ENCODE data around the gene LINGO4. TPM values are rescaled to one million over a fixed set of nuclear protein-coding genes. Genes with fewer than 3 reads are reported as not detected.

Gene LINGO4
- total RNA-seq, result not detected

- H3K9me3 Mint-ChIP-seq, result no peaks in the 10 kb centered on the region
- ATAC-seq (no peak), DNase-seq (no peak)
- CTCF ChIA-PET, result no interaction called here
- H3K27ac Mint-ChIP-seq, result no peak within 1 kb of the TSS
- TF ChIP-seq CTCF (IDR thresholded peaks at IDR 0.05), result no peak
- no peaks in the 10 kb centered on the region for H3K27me3 Mint-ChIP-seq
- H3K4me1 Mint-ChIP-seq (ENCODE audit: low read depth), result peaks cover 6% of the 10 kb centered on the region
- POLR2A ChIA-PET, result no interaction called here
- intact Hi-C loops (cut with micrococcal nuclease), result no loop called here
- H3K4me3 Mint-ChIP-seq, result no peak within 1 kb of the TSS
- H3K36me3 Mint-ChIP-seq (ENCODE audit: low read depth), result no peaks in the 10 kb centered on the region
Measured at GRCh38 chr1:151805066-151805820, at the start of gene LINGO4. Gene LINGO4, minus strand, starts transcription at chr1:151805419. Its CDS starts 2,715 bp downstream, at chr1:151802704.

GRCh38 chr1:151854658-151855057, 49.4 kb upstream of the LINGO4 start:
- no peak for ATAC-seq
- no peak for TF ChIP-seq CTCF (IDR thresholded peaks at IDR 0.05)
- ChIA-PET CTCF (no interaction called here), POLR2A (no interaction called here)
- Mint-ChIP-seq H3K27me3 (no peaks in the 10 kb centered on the region), H3K27ac (no peak overlapping the region), H3K9me3 (no peaks in the 10 kb centered on the region), H3K36me3 (ENCODE audit: low read depth) (no peaks in the 10 kb centered on the region), H3K4me1 (ENCODE audit: low read depth) (peaks cover under 1% of the 10 kb centered on the region), H3K4me3 (no peak overlapping the region)
- intact Hi-C loops (cut with micrococcal nuclease), result no loop called here
- DNase-seq, result no peak

GRCh38 chr1:151853411-151853943, 48.3 kb upstream of the LINGO4 start, which contains the start of gene THEM5:
Gene THEM5, minus strand, starts transcription at chr1:151853712. Its CDS starts 147 bp downstream, at chr1:151853565.
- intact Hi-C loops (cut with micrococcal nuclease), result no loop called here
- ChIA-PET POLR2A (no interaction called here), CTCF (interaction anchor here (1.0 kb wide), 1 partner anchor 260 kb away, joined by 3 read pairs; no protein-coding TSS in a partner anchor)
- no peaks in the 10 kb centered on the region for H3K27me3 Mint-ChIP-seq
- ATAC-seq, result no peak
- H3K36me3 Mint-ChIP-seq (ENCODE audit: low read depth), result peaks cover 5% of the 10 kb centered on the region
- H3K27ac Mint-ChIP-seq, result no peak within 1 kb of the TSS
- DNase-seq, result peak; percentile 25
- H3K4me3 Mint-ChIP-seq, result no peak within 1 kb of the TSS
- TF ChIP-seq CTCF (IDR thresholded peaks at IDR 0.05), result no peak
- no peaks in the 10 kb centered on the region for H3K9me3 Mint-ChIP-seq
- peaks cover 10% of the 10 kb centered on the region for H3K4me1 Mint-ChIP-seq (ENCODE audit: low read depth)

- no peak overlapping the region for H3K27ac Mint-ChIP-seq
- H3K36me3 Mint-ChIP-seq (ENCODE audit: low read depth), result peaks cover 5% of the 10 kb centered on the region
- H3K4me1 Mint-ChIP-seq (ENCODE audit: low read depth), result peaks cover 14% of the 10 kb centered on the region
- DNase-seq, result no peak
- no peak for TF ChIP-seq CTCF (IDR thresholded peaks at IDR 0.05)
- H3K4me3 Mint-ChIP-seq, result no peak overlapping the region
- no peaks in the 10 kb centered on the region for H3K27me3 Mint-ChIP-seq
- intact Hi-C loops (cut with micrococcal nuclease), result no loop called here
- H3K9me3 Mint-ChIP-seq, result no peaks in the 10 kb centered on the region
- POLR2A ChIA-PET, result interaction anchor here (0.7 kb wide), 1 partner anchor 68 kb away, joined by 3 read pairs; no protein-coding TSS in a partner anchor
- ATAC-seq, result no peak
- CTCF ChIA-PET, result no interaction called here
Measured at GRCh38 chr1:151852733-151853132, 47.5 kb upstream of the LINGO4 start.

GRCh38 chr1:151851886-151852285, 46.7 kb upstream of the LINGO4 start:
- no peaks in the 10 kb centered on the region for H3K9me3 Mint-ChIP-seq
- peaks cover 15% of the 10 kb centered on the region for H3K4me1 Mint-ChIP-seq (ENCODE audit: low read depth)
- no peaks in the 10 kb centered on the region for H3K27me3 Mint-ChIP-seq
- DNase-seq, result no peak
- ChIA-PET POLR2A (interaction anchor here (1.3 kb wide), 1 partner anchor 12 kb away, joined by 3 read pairs; the partner anchor contains the start of gene C2CD4D), CTCF (no interaction called here)
- H3K4me3 Mint-ChIP-seq, result no peak overlapping the region
- TF ChIP-seq CTCF (IDR thresholded peaks at IDR 0.05), result no peak
- ATAC-seq, result no peak
- intact Hi-C loops (cut with micrococcal nuclease), result no loop called here
- H3K36me3 Mint-ChIP-seq (ENCODE audit: low read depth), result peaks cover 5% of the 10 kb centered on the region
- H3K27ac Mint-ChIP-seq, result no peak overlapping the region

Data from activated CD8-positive, alpha-beta T cell treated with anti-CD3 and anti-CD28 coated beads for 36 hours (primary cell).